ENCODE data around the gene RET. TPM values are rescaled to one million over a fixed set of nuclear protein-coding genes. Genes with fewer than 3 reads are reported as not detected.

Gene RET
- polyA plus RNA-seq, 3 donors = 18.8 to 43.4 (median 23.8) TPM

- DNase-seq (ENCODE audit: extremely low read depth in 1 of 11, low read depth in 9 of 11, low spot score in 4 of 11) = no peak
Measured at GRCh38 chr10:43124574-43125273, 47.9 kb downstream of the RET start.

GRCh38 chr10:43125274-43125845 is 48.5 kb downstream of the RET start:
- no peak for DNase-seq (ENCODE audit: extremely low read depth in 1 of 11, low read depth in 9 of 11, low spot score in 4 of 11)

- no peak for DNase-seq (ENCODE audit: extremely low read depth in 1 of 11, low read depth in 9 of 11, low spot score in 4 of 11)
Measured at GRCh38 chr10:43125881-43126731, 49.2 kb downstream of the RET start.

- DNase-seq (ENCODE audit: extremely low read depth in 1 of 11, low read depth in 9 of 11, low spot score in 4 of 11) = no peak
Measured at GRCh38 chr10:43126759-43127424, 50.0 kb downstream of the RET start.

- no peak for DNase-seq (ENCODE audit: extremely low read depth in 1 of 11, low read depth in 9 of 11, low spot score in 4 of 11)
Measured at GRCh38 chr10:43127442-43127841, 50.6 kb downstream of the RET start.

GRCh38 chr10:43128331-43128730 is 51.5 kb downstream of the RET start:
- DNase-seq (ENCODE audit: extremely low read depth in 1 of 11, low read depth in 9 of 11, low spot score in 4 of 11) = no peak

GRCh38 chr10:43128958-43129706 is 52.3 kb downstream of the RET start:
- no peak for DNase-seq (ENCODE audit: extremely low read depth in 1 of 11, low read depth in 9 of 11, low spot score in 4 of 11)

GRCh38 chr10:43130770-43131171 is 53.9 kb downstream of the RET start:
- DNase-seq (ENCODE audit: extremely low read depth in 1 of 11, low read depth in 9 of 11, low spot score in 4 of 11) = no peak

- no peak for DNase-seq (ENCODE audit: extremely low read depth in 1 of 11, low read depth in 9 of 11, low spot score in 4 of 11)
Measured at GRCh38 chr10:43131256-43131655, 54.4 kb downstream of the RET start.

GRCh38 chr10:43131906-43132305 is 55.0 kb downstream of the RET start:
- no peak for DNase-seq (ENCODE audit: extremely low read depth in 1 of 11, low read depth in 9 of 11, low spot score in 4 of 11)

- DNase-seq (ENCODE audit: extremely low read depth in 1 of 11, low read depth in 9 of 11, low spot score in 4 of 11) = no peak
Measured at GRCh38 chr10:43132867-43133787, 56.3 kb downstream of the RET start.

GRCh38 chr10:43134126-43134905 is 57.4 kb downstream of the RET start:
- DNase-seq (ENCODE audit: extremely low read depth in 1 of 11, low read depth in 9 of 11, low spot score in 4 of 11) = no peak

- DNase-seq (ENCODE audit: extremely low read depth in 1 of 11, low read depth in 9 of 11, low spot score in 4 of 11) = no peak
Measured at GRCh38 chr10:43135064-43135463, 58.2 kb downstream of the RET start.

- DNase-seq (ENCODE audit: extremely low read depth in 1 of 11, low read depth in 9 of 11, low spot score in 4 of 11) = no peak
Measured at GRCh38 chr10:43135656-43136055, 58.8 kb downstream of the RET start.

GRCh38 chr10:43136432-43136831 is 59.6 kb downstream of the RET start:
- no peak for DNase-seq (ENCODE audit: extremely low read depth in 1 of 11, low read depth in 9 of 11, low spot score in 4 of 11)

- peak in 1 of 11 donors; percentile 31 for DNase-seq (ENCODE audit: extremely low read depth in 1 of 11, low read depth in 9 of 11, low spot score in 4 of 11)
Measured at GRCh38 chr10:43136995-43137716, 60.3 kb downstream of the RET start.

GRCh38 chr10:43137717-43138020 is 60.8 kb downstream of the RET start:
- DNase-seq (ENCODE audit: extremely low read depth in 1 of 11, low read depth in 9 of 11, low spot score in 4 of 11) = peak in 10 of 11 donors; percentile 33 to 65 (median 52)

All from renal cortex interstitium (tissue), 11 donors.